HG03039 (cell line): Measurements from ENCODE around the gene SUPT7L.
A peak's percentile ranks its signal among the peaks of the same experiment; 100 is the strongest.
"Not testable (repeated sequence)": the region's sequence is repeated elsewhere in the genome, so short reads cannot be mapped to it uniquely, and the experiment has no call there.

Experiments used
- ATAC-seq: cut with Tn5 transposase; IDR thresholded peaks from one replicate; pipeline ENCODE4 v1.9.1; 2021; ENCODE audit warnings: mild to moderate bottlenecking, moderate library complexity; ENCODE audit not compliant: unreplicated experiment

SUPT7L gene

DNA sequence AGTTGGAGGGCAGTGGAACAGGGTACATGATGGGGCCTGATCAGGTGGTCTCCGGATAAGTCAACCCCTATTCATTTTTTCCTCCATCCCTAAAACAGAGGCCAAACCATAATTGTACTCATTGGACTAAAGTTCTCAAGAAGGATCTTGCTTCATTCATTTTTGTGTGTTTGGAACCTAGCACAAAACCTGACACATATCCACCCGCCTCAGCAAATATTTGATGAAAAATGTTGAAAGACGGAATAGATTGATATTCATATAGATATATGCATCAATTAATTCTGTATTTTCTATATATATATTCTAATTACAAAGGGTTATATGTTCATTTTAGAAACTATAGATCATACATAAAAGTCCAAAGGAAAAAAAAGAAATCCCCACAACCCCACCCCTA, 22.2 kb upstream of the SUPT7L start:
- no peak for ATAC-seq

DNA sequence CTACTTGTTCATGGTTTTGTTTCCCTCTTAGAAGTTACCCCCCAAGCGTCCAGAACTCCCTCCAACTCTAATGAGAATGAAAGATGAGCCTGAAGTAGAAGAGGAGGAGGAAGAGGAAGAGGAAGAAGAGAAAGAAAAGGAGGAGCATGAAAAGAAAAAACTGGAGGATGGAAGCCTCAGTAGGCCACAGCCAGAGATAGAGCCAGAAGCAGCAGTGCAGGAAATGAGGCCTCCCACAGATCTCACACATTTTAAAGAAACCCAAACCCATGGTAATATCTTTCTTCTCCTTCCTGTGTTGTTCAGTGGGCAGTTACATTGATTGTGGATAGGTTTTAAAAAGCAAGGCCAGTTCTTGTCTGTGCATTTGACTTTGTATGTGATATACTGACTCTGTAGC, 21.6 kb upstream of the SUPT7L start:
- not testable (repeated sequence) for ATAC-seq

GRCh38 chr2:27683390-27684071, 20.1 kb upstream of the SUPT7L start:
- peak; percentile 48 for ATAC-seq

DNA sequence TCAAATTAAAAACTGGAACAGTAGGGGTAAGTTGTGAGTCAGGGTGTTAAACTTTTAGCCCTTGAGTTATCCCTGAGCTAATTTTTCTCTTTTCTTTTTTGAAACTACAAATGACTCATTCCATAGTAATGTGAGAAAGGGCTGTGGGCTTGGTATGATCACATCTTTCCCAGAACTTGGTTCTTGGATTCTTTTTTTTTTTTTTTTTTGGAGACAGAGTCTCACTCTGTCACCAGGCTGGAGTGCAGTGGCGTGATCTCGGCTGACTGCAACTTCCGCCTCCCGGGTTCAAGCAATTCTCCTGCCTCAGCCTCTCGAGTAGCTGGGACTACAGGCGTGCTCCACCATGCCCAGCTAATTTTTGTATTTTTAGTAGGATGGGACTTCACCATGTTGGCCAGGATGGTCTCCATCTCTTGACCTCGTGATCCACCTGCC, 18.9 kb upstream of the SUPT7L start:
- not testable (repeated sequence) for ATAC-seq

- no peak for ATAC-seq
Measured at GRCh38 chr2:27681841-27682240, 18.4 kb upstream of the SUPT7L start.

GRCh38 chr2:27680571-27680970, 17.2 kb upstream of the SUPT7L start:
- ATAC-seq = no peak

DNA sequence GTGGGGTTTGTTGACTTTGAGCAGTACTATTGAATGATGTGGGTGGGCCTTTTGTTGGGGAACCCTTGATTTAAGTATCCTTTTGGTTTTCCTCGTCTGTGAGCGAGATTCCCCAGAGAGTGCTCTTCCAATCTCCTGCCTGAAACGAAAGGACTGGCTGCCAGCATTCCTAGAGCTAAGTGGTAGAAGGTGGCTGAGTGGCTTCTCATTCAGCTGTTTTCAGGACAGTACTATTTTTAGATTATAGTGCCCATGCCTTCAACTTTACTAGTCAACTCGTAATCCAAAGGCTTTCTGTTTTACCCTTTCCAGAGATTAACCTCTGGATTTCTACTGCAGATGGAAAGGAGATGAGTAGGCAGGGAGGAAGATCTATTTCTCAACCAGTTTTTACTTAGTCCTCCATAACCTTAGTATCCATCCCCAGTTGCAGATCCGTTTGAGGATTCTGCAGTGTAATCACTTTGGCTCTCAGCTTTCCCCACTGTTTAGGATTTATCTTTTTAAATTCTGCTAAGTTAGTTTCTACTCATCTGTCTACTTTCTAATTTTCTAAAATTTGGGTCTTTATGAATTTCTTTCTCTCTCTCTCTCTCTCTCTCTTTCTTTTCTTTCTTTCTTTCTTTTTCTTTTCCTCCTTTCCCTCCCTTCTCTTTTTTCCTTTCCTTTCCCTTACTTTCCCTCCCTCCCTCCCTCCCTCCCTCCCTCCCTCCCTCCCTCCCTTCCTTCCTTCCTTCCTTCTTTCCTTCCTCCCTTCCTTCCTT, 9.5 kb upstream of the SUPT7L start:
- no peak for ATAC-seq

- ATAC-seq = no peak
Measured at GRCh38 chr2:27671235-27671634, 7.8 kb upstream of the SUPT7L start.

DNA sequence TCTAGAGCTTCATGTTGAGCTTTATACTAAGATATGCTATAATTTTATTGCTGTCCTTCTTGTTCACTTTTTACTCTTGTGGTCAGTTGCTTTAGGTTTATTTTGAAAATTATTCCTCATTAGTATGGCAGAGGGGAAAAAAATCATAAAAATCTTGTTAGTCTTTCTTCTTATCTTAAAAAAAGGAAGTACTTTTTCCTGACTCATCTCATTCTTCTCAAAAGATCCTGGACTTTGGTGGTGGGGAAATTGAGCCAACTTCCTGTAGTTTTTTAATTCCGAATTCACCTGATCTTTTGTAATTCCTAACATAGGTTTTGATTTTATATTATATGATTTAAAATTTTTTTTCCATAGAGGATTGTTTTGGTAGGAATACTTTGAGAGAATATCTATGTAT, 4.0 kb upstream of the SUPT7L start:
- ATAC-seq = no peak

- no peak for ATAC-seq
Measured at GRCh38 chr2:27664622-27665363, 1.4 kb upstream of the SUPT7L start.

- no peak for ATAC-seq
Measured at GRCh38 chr2:27664154-27664574, 750 bp upstream of the SUPT7L start.

DNA sequence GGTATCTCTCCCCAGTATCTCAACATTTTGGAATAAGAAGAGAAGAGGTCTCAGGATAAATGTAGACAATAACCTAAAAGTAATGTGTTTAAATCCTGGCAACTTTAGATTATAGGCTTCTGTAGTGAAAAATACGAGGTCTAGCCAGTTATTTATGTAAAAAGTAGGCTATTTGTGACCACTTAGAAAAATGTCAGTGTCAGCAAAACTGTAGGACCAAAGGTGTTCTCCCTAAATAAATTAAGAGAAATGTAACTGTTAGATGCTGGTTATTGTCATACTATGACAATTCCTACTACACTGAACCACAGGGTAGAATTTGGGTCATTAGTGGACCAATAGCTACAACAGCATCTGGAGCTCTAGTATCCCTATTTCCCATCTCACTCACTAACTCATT, 2.0 kb downstream of the SUPT7L start:
- no peak for ATAC-seq

GRCh38 chr2:27655155-27655951, 8.1 kb downstream of the SUPT7L start:
- ATAC-seq = no peak

GRCh38 chr2:27653397-27653796, 10.0 kb downstream of the SUPT7L start:
- ATAC-seq = no peak

DNA sequence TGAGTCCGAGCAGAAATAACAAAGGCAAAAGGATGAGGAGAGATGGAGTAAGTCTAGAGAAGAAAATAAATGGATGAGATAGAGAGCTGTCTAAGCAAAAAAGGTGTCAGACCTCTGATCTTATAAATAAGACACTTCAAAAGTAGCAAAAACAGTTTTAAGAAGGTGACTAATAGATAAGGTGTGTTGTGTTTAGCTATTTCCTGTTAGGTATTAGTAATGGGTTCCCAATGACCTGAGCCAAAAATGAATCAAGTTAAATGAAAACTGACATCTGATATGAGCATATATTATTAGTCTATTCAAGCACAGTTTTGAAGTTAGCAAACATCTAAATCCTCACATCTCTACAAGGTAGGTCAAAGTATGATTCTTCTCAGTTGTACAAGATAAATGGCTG, 10.6 kb downstream of the SUPT7L start:
- ATAC-seq = no peak

- no peak for ATAC-seq
Measured at GRCh38 chr2:27652341-27652740, 11.1 kb downstream of the SUPT7L start.

DNA sequence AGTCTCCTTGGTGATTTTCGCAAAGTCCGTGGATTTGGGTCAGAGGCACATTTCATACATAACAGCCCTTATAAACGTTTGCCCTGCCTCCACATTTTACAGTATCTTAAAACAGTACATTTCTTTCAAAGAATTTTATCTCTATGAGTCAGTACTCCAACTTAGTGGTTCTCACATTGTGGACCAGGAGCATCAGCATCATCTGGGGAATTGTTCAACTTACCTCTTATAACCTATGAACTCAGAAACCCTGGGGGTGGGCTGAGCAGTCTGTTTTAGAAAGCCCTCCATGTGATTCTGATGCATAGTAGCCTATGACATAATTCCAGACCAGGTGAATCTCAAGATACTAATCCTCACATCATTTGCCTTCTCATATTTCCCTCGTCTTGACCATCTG, 12.4 kb downstream of the SUPT7L start:
- ATAC-seq = no peak

DNA sequence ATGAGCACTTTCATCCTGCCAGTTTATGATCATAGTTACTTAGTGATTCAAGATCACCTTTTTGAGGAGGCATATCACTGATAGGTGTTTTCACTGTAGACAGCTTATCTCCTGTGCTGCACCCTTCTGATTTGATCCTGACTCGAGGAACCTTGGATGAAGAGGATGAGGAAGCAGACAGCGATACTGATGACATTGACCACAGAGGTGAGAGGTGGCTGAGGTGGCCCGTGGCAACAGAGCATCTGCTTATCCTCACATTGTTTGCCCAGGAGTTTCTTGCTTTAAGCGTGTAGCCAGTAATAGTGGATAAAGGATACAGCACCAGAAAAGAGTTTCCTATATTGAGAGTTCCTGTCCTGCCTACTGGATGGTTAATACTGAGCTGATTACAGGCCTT, 15.7 kb downstream of the SUPT7L start:
- ATAC-seq = no peak

DNA sequence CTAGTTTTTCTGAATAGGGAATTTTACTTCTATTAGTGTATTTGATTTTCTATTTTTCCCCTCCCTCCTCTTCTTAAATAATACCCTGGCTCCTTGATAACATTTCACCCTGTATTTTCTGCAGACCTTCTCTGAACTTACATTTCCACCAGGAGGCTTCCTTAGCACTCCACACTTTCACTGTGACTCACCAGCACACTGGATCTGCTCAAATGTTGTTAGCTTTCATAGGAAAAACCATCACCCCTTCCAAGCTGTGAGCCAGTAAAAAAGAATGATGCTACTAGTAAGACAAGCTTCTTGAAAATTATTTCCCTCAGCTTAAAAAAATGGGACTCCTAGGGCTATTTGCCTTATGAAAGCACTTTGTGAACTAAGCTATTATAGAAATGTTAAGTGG, 16.1 kb downstream of the SUPT7L start:
- ATAC-seq = no peak

- no peak for ATAC-seq
Measured at GRCh38 chr2:27645197-27645596, 18.2 kb downstream of the SUPT7L start.

GRCh38 chr2:27640722-27641245, 22.6 kb downstream of the SUPT7L start:
- no peak for ATAC-seq
